Thyroid gland (tissue), 4 donors: ENCODE data around the gene ZNFX1.

Experiments
- CTCF ChIP-seq, 6 experiments: fragments of 200-600 bp in 3 of 6; fragments of 450-650 bp in 3 of 6; sonication (generic) in 3 of 6; IDR thresholded peaks; one replicate each; pipeline ENCODE4 v1.5.1; 2016 to 2019; ENCODE audit warnings: antibody characterized with exemption in 6 of 6, mild to moderate bottlenecking in 2 of 6, inconsistent platforms in 1 of 6, moderate library complexity in 1 of 6
- POLR2A ChIP-seq, 2 donors: fragments of 450-650 bp; IDR thresholded peaks; one replicate each; pipeline ENCODE4 v1.6.1; 2017; ENCODE audit warnings: antibody characterized with exemption in 2 of 2, mild to moderate bottlenecking in 2 of 2, moderate library complexity in 1 of 2

- TF ChIP-seq CTCF (IDR thresholded peaks at IDR 0.05), result no peak
- TF ChIP-seq POLR2A (IDR thresholded peaks at IDR 0.05), result no peak
Observed at GRCh38 chr20:49286689-49287551, 9.1 kb upstream of the ZNFX1 start.
